NB4 (cell line): ENCODE data around the gene MALRD1.

Experiments used
- TF ChIP-seq, protein P1 (sequence below): IDR thresholded peaks from one replicate; pipeline ENCODE4 v1.5.1; 2012; ENCODE audit warnings: low read depth, low read length
- TF ChIP-seq, protein P2 (sequence below): IDR thresholded peaks from 2 replicates; pipeline ENCODE4 v1.6.1; 2011; ENCODE audit warnings: low read depth, low read length

DNA sequence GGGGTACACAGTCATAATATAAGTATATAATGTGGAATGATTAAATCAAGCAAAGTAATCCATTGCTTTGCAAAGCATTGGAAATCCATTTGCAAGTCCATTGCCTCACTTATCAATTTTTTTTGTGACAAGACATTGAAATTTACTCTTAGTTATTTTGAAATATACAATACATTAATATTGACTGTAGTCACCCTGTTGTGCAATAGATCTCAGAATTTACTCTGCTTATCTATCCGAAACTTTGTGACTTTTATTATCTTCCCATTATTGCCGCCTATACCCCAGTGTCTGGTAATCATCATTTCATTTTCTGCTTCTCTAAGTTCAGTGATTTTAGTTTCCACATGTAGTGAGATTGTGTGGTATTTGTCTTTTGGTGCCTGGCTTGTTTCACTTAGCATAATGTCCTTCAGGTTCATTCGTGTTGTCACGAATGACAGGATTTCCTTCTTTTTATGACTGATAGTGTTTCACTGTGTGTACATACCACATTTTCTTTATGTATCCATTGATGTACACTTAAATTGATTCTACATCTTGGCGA is 5.8 kb downstream of the MALRD1 start:
- TF ChIP-seq, protein P1, sequence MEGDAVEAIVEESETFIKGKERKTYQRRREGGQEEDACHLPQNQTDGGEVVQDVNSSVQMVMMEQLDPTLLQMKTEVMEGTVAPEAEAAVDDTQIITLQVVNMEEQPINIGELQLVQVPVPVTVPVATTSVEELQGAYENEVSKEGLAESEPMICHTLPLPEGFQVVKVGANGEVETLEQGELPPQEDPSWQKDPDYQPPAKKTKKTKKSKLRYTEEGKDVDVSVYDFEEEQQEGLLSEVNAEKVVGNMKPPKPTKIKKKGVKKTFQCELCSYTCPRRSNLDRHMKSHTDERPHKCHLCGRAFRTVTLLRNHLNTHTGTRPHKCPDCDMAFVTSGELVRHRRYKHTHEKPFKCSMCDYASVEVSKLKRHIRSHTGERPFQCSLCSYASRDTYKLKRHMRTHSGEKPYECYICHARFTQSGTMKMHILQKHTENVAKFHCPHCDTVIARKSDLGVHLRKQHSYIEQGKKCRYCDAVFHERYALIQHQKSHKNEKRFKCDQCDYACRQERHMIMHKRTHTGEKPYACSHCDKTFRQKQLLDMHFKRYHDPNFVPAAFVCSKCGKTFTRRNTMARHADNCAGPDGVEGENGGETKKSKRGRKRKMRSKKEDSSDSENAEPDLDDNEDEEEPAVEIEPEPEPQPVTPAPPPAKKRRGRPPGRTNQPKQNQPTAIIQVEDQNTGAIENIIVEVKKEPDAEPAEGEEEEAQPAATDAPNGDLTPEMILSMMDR = no peak
- TF ChIP-seq, protein P2, sequence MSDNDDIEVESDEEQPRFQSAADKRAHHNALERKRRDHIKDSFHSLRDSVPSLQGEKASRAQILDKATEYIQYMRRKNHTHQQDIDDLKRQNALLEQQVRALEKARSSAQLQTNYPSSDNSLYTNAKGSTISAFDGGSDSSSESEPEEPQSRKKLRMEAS = no peak
